HG03135 (cell line): ENCODE measurements around the gene PRKAB2.
"Not testable (repeated sequence)": the region's sequence is repeated elsewhere in the genome, so short reads cannot be mapped to it uniquely, and the experiment has no call there.

ENCODE experiments used
- ATAC-seq: cut with Tn5 transposase; IDR thresholded peaks from one replicate; pipeline ENCODE4 v1.9.1; 2021; ENCODE audit warnings: mild to moderate bottlenecking, moderate library complexity; ENCODE audit not compliant: unreplicated experiment

PRKAB2 gene

DNA sequence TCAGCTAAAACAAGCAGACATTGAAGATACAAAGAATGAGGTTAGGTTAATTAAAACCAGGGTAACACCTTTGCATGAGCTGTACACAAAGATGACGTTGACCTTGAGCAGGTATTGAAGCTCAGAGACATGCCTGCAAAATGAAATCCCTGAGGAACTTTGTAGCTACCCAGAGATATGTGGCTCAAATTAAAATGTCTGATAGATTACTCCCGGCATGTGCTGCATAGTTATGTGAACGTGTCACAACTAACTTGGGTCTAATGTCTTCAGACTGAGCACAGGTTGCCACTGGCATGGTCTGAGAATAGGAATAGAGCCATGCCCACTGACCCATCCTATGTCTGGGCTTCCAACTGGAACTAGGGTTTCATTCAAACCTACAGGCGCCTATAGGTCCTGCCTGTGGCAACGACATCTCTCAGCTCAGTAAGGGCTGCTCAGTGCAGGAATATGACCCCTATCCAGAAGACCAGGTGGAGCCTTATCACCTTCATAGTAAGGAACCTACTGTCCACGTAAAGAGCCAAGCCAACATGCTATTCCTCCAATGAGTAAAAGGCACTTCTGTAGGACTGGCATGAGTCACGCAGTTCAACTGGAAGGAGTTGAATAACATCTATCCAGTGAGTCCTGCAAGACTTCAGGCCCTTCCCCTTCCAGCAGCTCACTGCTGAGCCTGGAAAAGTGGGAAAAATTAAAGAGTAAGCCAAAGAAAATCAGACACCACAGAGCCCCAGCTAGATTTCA, 60.7 kb downstream of the PRKAB2 start:
- no peak for ATAC-seq

DNA sequence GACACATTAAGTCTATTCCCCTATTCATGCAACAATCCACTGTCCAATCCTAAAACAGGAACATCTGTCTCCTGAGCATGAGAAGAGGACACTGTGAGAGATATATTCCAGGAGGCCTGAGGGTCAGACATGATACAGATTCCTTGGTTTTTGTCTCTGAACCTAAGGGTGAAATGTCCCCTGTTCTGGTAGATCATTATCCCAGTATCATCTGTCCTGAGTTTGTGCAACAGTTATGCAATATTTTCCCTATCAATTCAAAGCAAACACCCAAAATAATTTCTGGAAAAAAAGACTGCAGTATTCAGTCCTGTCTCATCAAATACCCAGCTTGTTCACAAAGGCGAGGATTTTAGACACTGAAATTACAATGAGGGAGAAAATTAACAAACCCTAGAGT, 61.4 kb downstream of the PRKAB2 start:
- no peak for ATAC-seq

DNA sequence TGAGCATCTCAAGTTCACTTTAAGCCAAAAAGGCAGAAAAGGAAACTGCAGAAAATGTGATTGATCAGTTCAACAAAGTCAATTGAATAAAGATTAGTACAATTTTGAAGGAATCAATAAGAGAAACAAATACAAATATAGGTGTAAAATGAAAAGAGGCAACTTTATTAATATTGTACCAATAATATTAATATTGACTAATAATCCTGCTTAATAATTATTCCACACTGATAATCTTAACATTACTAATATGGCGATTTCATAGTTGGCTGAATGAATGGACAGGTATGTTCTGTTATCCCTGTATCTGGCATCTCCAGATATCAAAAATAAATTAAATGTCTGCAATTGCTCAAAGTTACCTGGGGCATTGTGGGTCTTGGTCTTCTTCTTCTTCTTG, 61.8 kb downstream of the PRKAB2 start:
- ATAC-seq = no peak

DNA sequence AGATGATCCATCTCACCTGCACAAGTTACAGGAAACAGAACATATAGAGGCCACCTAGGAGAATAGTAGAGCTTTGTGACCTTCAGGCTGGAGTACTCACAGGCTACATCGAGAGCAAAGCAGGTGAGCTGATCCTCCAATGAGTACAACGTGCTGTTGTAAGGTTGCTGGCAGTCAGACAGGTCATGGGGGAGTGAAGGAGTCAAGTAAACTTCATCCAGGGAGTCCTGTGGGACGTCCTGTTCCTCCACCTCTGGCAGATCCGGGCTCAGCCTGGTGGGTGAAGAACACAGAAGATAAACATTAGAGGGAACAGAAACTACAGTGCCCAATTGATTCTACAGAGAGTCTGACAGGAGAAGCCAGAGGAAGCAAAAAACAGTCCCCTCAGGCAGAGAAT, 62.5 kb downstream of the PRKAB2 start:
- ATAC-seq = no peak

- ATAC-seq = no peak
Observed at GRCh38 chr1:147109041-147109440, 63.2 kb downstream of the PRKAB2 start.

DNA sequence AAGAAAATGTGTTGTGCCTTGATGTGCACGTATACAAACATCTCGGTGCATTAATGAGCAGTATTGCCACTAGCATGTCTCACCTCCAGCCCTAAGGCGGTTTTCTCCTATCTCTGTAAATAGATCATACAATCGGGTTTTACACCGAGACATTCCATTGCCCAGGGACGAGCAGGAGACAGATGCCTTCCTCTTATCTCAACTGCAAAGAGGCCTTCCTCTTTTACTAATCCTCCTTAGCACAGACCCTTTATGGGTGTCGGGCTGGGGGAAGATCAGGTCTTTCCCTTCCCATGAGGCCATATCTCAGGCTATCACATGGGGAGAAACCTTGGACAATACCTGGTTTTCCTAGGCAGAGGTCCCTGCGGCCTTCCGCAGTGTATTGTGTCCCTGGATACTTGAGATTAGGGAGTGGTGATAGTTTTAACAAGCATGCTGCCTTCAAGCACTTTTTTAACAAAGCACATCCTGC, 65.8 kb downstream of the PRKAB2 start:
- not testable (repeated sequence) for ATAC-seq

GRCh38 chr1:147105909-147106308, 66.4 kb downstream of the PRKAB2 start:
- ATAC-seq = no peak
